ENCODE measurements around the gene BANK1. TPM values are rescaled to one million over a fixed set of nuclear protein-coding genes. Genes with fewer than 3 reads are reported as not detected.
"Not testable (repeated sequence)": the region's sequence is repeated elsewhere in the genome, so short reads cannot be mapped to it uniquely, and the experiment has no call there.

BANK1 gene
- total and polyA plus RNA-seq, 10 of the 15 experiments (the other 5 are each of a cell fraction or from before 2014, with no cell fraction given) = 0.13 to 2.1 (median 0.42) TPM

DNA sequence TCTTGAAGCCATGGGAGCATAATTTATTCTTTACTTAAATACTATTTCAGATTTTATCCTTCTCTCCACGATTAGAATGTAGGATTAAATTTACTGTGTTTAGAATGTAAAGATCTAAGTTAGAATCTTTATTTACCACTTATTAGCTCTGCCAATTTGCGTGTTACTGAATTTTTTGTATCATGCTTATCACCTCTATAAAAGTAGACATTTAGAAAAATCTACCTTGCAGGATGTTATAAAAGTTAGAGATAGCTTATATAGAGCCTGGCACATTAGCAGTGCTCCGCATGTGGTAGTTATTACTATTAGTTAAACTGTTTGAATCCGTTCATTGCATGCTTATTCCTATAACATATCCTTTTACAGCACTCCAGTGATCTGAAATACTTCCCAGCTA, 97.9 kb downstream of the BANK1 start (continued):
- TF ChIP-seq, protein P1, sequence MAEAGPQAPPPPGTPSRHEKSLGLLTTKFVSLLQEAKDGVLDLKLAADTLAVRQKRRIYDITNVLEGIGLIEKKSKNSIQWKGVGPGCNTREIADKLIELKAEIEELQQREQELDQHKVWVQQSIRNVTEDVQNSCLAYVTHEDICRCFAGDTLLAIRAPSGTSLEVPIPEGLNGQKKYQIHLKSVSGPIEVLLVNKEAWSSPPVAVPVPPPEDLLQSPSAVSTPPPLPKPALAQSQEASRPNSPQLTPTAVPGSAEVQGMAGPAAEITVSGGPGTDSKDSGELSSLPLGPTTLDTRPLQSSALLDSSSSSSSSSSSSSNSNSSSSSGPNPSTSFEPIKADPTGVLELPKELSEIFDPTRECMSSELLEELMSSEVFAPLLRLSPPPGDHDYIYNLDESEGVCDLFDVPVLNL (IDR thresholded peaks at IDR 0.05; ENCODE audit: low read depth, low read length) = no peak
- TF ChIP-seq, protein P2, sequence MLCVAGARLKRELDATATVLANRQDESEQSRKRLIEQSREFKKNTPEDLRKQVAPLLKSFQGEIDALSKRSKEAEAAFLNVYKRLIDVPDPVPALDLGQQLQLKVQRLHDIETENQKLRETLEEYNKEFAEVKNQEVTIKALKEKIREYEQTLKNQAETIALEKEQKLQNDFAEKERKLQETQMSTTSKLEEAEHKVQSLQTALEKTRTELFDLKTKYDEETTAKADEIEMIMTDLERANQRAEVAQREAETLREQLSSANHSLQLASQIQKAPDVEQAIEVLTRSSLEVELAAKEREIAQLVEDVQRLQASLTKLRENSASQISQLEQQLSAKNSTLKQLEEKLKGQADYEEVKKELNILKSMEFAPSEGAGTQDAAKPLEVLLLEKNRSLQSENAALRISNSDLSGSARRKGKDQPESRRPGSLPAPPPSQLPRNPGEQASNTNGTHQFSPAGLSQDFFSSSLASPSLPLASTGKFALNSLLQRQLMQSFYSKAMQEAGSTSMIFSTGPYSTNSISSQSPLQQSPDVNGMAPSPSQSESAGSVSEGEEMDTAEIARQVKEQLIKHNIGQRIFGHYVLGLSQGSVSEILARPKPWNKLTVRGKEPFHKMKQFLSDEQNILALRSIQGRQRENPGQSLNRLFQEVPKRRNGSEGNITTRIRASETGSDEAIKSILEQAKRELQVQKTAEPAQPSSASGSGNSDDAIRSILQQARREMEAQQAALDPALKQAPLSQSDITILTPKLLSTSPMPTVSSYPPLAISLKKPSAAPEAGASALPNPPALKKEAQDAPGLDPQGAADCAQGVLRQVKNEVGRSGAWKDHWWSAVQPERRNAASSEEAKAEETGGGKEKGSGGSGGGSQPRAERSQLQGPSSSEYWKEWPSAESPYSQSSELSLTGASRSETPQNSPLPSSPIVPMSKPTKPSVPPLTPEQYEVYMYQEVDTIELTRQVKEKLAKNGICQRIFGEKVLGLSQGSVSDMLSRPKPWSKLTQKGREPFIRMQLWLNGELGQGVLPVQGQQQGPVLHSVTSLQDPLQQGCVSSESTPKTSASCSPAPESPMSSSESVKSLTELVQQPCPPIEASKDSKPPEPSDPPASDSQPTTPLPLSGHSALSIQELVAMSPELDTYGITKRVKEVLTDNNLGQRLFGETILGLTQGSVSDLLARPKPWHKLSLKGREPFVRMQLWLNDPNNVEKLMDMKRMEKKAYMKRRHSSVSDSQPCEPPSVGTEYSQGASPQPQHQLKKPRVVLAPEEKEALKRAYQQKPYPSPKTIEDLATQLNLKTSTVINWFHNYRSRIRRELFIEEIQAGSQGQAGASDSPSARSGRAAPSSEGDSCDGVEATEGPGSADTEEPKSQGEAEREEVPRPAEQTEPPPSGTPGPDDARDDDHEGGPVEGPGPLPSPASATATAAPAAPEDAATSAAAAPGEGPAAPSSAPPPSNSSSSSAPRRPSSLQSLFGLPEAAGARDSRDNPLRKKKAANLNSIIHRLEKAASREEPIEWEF (IDR thresholded peaks at IDR 0.05; ENCODE audit: insufficient replicate concordance, low read depth, low read length) = no peak
- TF ChIP-seq CHD4 (IDR thresholded peaks at IDR 0.05) (no peak), CREM (IDR thresholded peaks at IDR 0.05; ENCODE audit: low read depth) (no peak), ZSCAN29 (IDR thresholded peaks at IDR 0.05) (no peak)
- TF ChIP-seq, protein P3, sequence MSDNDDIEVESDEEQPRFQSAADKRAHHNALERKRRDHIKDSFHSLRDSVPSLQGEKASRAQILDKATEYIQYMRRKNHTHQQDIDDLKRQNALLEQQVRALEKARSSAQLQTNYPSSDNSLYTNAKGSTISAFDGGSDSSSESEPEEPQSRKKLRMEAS (IDR thresholded peaks at IDR 0.05; ENCODE audit: low read depth, low read length) = no peak

DNA sequence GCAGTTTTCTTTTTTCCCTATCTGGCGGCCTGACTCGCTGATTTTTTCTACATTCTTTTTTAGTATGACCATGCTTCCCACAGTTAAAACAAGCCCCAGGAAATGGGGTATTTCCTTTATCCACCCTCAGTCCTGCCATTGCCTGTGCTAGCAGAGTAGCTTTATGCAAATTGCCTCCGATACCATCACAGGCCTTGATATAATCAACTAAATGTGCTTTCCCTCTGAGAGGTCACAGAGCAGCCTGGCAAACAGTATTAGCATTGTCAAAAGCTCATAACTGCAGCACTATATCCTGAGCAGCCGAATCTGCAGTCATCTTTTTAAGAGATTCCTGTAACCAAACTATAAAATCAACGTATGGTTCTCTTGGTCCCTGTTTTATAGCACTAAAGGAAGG, 115.0 kb downstream of the BANK1 start:
- in situ Hi-C loops (cut with MboI); H3K4me2 ChIP-seq (ENCODE audit: control insufficient read depth, insufficient read depth); H3K36me3 ChIP-seq (ENCODE audit: control insufficient read depth in 2 of 2, insufficient read depth in 2 of 2, low read length in 1 of 2); H3K4me1 ChIP-seq (ENCODE audit: control insufficient read depth, insufficient read depth, low read length); H4K20me1 ChIP-seq (ENCODE audit: control insufficient read depth, insufficient read depth); SMC1A ChIA-PET (ENCODE audit: uncharacterized antibody, unreplicated experiment); RAD21 ChIA-PET (ENCODE audit: unreplicated experiment); H3K4me3 ChIP-seq; H3K27me3 ChIP-seq (replicated peaks in 1 of 2; ENCODE audit: control insufficient read depth in 2 of 2, insufficient read depth in 2 of 2, low read length in 1 of 2); FAIRE-seq; DNase-seq (ENCODE audit: low read depth, low spot score); CTCF ChIA-PET; POLR2A ChIA-PET; intact Hi-C loops (cut with micrococcal nuclease; ENCODE audit: unreplicated experiment); ATAC-seq; H3K9me3 ChIP-seq (replicated peaks; ENCODE audit: control insufficient read depth, insufficient read depth, low read length); H3K9ac ChIP-seq (ENCODE audit: control insufficient read depth, insufficient read depth, low read length); H3K27ac ChIP-seq (ENCODE audit: control insufficient read depth, insufficient read depth); H3K79me2 ChIP-seq (ENCODE audit: control insufficient read depth, insufficient read depth, low read length); H2AFZ ChIP-seq (ENCODE audit: control insufficient read depth, low read depth, low read length); BruUV-seq (replicated peaks): not testable (repeated sequence)
- WGBS (ENCODE audit: insufficient coverage, insufficient replicate concordance, low lambda C conversion rate, missing lambda C conversion rate) = 58% methylated on average over 5 of the region's 5 CpGs

Data from GM12878 (cell line).